NCI-H446 (cell line): ENCODE measurements around the gene MEX3B.
"Not testable (repeated sequence)": the region's sequence is repeated elsewhere in the genome, so short reads cannot be mapped to it uniquely, and the experiment has no call there.

ENCODE experiments used
- DNase-seq, 2 experiments: peaks; one replicate each; lab custom pipeline; 2025; lab: John Stamatoyannopoulos, UW

MEX3B gene

GRCh38 chr15:82048811-82049210 lies 3.0 kb upstream of the MEX3B start:
- DNase-seq: no peak

DNA sequence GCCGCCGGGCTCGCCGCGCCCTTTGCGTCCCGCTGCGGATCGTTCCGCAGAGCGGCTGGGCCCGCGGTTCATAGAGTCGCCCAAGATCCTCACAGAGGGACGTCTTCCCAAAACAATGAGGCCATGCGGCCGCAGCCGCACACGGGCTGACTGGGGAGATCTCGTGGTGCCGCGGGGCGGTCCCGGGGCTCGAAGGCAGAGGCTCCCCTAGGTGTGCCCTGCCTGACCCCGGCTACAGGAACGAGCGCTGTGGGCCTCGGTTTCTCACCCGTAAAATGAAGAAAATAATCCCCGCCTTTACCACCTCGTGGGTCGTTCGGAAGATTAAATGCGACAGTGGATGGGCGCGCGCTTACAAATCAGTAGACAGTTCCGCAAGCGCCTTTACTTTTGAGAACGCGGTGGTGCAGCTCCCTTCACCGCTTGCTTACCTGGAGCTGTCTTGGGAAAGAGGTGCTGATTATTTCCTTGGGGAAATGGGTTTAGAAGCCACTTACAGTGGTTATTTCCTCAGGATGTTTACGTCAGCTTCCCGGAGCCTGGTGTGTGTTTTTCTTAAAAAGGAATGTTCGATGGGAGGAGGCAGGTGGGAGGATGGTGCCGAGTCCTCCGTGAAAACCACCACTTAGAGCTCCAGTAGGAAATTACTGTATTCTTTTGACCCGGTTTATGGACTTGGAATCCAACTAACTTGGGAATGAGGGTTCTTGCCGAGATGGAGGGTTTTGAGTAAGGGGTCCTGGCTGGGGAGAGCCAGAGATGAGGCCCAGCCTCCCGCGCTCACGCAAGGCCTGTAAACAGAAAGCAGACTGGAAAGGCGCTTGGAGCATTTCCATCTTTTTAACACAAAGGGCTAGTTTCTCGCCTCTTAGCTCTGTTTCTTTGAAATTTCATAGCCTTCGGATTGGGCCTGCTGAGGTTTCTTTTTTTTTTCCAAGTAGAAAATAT lies 1.9 kb upstream of the MEX3B start:
- no peak for DNase-seq

DNA sequence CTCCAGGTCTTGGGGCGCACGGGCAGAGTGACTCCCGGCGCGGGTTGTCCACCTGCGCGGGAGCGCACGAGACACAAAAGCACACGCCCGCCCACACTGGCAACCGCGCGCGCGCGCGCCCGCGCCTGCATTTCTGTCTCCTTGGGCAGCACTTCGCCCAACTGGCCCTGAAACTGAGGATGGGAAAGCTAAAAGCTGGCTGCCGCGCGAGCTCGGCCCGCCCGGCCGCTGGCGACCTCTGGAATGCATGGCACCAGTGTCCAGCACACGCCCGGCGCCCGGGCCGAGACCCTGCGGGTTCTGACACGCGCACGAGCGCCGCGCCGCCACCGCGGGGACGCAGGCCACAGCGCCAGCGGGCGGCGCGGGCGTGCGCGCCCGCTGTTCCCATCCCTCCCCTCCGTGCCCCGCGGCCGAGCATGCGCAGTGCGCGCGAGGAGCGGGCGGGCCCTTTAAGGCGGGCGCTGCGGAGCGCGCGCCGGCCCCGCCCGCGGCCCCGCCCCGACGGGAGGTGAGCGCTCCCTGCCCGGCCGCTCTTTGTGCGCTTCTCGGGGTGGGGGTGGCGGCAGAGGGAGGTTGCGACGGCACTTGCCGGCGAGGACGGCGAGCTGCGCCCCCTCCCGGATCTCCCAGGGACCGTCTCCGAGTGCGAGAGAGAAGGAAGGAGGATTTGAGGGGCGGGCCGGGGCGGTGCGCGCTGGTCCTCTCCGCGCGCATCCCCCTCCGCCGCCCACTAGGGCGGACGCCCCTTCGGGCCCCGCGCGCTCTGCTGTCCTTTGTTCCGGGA lies 1.0 kb upstream of the MEX3B start:
- peak; percentile 79 to 94 for DNase-seq

GRCh38 chr15:82045179-82045891 lies 483 bp downstream of the MEX3B start:
- DNase-seq: peak in 1 of 2 experiments; percentile 26

DNA sequence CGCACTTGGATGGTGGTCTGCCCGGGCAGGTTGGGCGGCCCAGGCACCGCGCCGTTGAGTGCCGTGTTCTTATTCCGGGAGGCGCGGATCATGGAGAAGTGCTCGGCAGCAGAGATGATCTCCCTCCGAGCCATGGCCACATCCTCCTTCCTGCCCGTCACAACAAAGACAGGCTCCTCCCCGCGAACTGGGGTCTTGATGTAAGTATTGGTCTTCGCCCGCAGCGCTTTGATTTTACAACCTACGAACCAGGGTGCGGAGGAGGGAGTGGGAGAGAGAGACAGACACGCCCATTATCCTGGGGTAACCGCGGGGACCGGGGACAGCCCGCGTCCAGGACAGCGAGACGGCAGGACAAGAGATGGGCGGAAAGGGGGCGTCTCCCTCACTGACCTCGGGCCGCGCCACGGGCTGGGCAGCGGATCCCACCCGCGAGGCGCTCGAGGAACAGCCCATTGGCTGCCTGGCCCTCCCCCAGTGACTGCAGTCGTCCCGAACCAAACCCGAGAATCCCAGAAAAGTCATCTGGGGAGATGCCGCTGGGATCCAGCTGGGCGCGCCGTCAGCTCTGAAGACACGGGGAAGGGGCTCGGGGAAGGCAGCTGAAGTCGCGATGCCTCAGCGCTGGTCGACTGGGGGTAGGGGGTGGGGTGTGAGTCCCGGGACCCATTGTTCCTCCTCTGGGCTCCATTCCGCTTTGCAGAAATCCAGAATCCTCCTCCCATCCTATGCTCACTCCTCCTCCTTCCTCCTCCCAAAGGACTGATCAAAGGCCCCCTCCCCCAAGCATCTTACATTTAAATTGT lies 1.2 kb downstream of the MEX3B start:
- DNase-seq: peak in 1 of 2 experiments; percentile 43

GRCh38 chr15:82043796-82044372 lies 1.9 kb downstream of the MEX3B start:
- DNase-seq: no peak

- DNase-seq: no peak
These were observed 2.6 kb downstream of the MEX3B start for GRCh38 chr15:82043130-82043673.

GRCh38 chr15:82040862-82041261 lies 5.0 kb downstream of the MEX3B start:
- peak; percentile 14 to 57 for DNase-seq

DNA sequence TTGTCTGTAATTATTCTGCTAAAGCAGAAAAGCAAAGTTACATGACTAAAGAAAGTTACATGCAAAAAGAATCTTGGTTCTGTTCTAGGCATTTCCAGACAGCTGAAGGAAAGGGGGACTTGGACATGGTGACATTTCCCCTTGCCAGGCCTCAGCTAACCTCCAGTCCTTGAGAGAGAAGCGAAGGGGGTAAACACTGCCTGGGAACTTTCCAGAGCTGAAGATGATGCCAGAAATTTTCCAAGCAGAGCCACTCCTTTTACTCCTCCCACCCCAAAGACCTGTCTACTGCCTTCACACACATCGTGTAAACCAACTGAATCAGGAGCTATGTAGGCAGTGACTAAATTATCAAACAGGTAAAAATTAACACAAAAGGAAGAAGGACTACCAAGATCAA lies 5.4 kb downstream of the MEX3B start:
- peak in 1 of 2 experiments; percentile 18 for DNase-seq

- DNase-seq: no peak
These were observed 5.9 kb downstream of the MEX3B start for GRCh38 chr15:82039871-82040270.

DNA sequence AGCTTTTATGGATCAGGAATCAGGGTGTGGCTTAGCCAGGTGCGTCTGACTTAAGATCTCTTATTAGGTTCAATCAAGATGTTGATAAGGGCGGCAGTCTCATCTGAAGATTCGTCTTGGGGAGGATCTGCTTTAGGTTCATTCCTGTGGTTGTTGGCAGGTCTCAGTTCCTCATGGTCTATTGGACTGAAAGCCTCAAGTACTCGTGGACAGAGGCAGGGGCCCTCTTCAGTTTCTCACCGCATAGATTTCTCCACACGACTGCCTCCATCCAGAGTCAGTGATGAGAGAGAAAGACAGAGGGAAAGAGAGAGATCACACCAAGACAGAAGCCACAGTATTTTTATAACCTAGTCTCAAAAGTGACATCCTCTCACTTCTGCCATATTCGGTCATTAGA lies 9.4 kb downstream of the MEX3B start:
- DNase-seq: no peak

- DNase-seq: no peak
These were observed 13.9 kb downstream of the MEX3B start for GRCh38 chr15:82031871-82032270.

- no peak for DNase-seq
These were observed 15.6 kb downstream of the MEX3B start for GRCh38 chr15:82030176-82030575.

DNA sequence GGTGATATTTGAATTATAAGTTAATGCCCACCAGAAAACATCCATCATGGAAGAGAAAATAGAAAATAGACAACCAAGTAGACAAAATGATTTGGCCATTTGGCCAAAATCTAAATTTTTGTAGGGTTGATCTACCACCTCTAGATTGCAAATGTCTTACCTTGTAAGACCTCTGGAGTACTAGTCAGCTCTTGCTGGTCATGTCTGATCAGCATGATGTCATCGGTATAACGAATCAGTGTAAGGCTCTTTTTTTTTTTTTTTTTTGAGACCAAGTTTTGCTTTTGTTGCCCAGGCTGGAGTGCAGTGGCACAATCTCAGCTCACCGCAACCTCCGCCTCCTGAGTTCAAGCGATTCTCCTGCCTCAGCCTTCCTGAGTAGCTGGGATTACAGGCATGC lies 17.7 kb downstream of the MEX3B start:
- DNase-seq: not testable (repeated sequence)

DNA sequence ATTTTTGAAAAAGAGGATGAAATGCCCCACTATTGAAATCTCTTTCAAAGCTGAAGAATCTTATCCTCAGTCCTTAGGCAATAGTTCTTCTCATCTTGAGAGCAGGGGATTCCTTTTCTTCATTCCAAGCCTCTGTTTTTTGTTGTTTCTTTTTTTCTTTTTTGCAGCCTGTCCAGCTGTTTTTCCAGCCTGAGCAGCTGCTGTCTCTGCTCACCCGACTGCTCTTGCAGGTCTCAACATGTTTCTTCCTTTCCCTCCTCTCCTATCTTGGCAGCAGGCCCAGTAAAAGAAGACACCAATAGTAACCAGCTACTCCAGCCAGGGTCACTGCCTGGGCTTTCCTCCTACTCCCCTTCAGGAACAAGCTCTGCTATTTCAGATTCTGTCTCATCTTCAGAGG lies 23.8 kb downstream of the MEX3B start:
- DNase-seq: peak; percentile 36 to 83

- peak in 1 of 2 experiments; percentile 60 for DNase-seq
These were observed 25.0 kb downstream of the MEX3B start for GRCh38 chr15:82020625-82021394.

DNA sequence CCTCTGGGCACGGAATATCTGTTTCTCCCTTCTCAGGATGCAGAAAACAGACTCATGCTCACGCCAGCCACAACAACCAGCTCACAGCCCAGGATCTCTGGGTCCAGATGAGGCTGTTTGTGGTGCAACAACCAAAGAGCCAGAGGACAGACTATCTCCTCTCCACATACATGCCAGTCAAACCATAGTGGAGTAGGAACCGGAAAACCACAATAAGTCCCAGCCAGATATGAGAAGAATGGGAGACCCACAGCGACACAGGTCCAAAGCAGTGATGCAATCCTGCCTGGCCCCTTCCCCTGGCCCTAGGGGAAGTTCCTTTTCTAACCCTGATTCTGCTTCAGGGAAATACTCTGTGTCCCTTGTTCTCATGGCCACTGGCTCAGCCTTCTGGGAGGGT lies 27.6 kb downstream of the MEX3B start:
- DNase-seq: no peak

GRCh38 chr15:82017656-82018055 lies 28.2 kb downstream of the MEX3B start:
- no peak for DNase-seq

DNA sequence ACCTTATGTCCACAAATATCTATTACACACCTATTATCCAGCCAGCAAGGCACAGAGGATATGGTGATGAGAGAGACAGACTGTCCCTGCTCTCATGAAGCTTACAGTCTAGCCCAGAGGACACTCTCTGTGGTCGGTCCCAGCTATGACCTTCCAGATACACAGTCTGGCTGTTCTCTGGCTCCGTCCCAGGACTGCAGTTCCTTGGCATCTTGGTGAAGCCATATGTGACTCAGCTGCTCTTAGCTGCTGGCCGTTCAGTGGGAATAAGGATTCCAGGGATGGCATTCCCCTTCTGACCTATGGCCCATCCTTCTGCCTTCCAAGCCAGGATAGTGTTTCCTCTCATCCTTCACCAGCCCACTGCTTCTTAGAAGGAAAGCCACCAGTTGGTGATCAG lies 30.8 kb downstream of the MEX3B start:
- DNase-seq: peak in 1 of 2 experiments; percentile 32

- DNase-seq: no peak
These were observed 32.9 kb downstream of the MEX3B start for GRCh38 chr15:82012908-82013307.
